HTERT RPE-1 (cell line): ENCODE measurements around the gene SLC13A4.
"Not testable (repeated sequence)": the region's sequence is repeated elsewhere in the genome, so short reads cannot be mapped to it uniquely, and the experiment has no call there.

Source experiments
- in situ Hi-C: fragments of 300-500 bp; cut with MboI; formaldehyde crosslinking; loops from 4 replicates; pipeline ENCODE4 v1.14.3; 2020; ENCODE audit warnings: low sequenced_read_pairs

Gene SLC13A4

DNA sequence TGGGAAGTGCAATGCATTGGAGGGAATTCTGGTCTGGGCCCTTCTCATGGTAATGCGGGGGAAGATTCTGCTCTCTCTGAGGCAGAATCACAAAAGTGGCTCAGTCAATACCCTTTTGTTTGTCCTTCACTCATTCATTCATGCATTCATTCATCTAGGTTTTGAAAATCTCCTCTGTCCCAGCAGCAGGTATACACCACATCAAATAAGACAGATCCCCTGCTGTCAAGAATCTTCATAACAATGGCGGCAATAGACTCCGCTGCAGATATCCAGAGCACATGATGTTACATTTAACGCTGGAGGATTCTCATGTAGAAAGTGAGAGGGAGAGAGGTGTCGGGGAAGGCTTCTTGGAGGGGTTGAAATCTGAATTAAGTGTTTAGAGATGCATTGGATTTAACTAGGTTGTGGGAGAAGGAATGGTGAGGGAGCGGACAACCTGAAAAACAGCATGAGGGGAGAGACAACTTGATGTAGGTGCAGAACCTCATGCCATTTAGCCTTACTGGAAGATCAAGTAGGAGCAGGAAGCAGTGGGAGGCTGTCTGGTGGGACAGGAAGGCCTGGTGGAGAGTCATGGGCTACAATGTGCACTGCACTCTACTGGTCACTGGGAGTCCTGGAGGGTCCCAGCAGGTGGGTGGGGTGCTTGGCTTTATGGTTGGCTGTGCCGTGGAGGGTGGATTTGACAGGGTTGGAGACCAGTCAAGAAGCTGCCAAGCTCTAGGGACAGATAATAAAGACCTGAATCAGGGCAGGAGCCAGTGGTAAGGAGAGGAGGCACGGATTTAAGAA lies 25.8 kb upstream of the SLC13A4 start:
- in situ Hi-C loops: no loop called here

DNA sequence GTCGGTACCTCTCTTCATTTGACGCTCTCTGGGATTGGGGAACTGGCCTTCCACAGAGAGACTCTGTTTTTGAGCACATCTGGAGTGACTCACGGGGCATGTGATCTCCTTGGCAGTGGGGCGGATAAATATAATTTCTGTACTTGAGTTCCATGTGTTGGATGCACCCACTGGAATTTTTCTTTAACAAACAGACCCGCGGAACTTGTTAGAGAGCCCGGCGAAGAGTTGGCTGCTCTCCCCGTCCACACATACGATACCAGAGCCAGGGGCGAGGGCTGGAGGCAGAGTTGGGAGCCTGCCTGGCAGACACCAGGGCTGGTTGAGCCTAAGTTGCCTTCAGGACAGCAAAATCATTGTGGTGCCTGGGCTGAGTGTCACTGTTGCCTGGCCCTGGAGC lies 20.8 kb upstream of the SLC13A4 start, which contains the start of gene FAM180A:
Gene FAM180A, minus strand, starts transcription at position 44 of the 400 bp plus-strand sequence. CDS start 233 bp downstream, outside the sequence.
- in situ Hi-C loops: no loop called here

DNA sequence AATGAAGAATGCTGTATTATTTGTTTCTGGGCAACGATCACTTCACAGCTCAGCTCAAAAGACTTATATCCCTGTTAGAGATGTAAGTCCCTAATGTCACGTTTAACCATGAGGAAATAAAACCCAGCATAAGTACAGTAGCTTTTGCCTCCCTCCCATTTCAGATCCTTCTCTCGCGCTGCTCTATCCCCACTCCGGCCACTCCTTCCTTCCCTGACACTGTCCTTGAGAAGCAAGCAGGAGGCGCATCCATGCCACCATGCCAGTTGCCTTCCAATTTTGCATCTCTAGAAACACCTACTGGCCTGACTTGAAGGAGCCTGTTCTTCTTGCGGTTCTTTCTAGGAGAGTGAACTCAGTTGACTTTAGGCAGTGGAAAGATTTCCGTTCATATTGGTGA lies 19.4 kb upstream of the SLC13A4 start:
- in situ Hi-C loops: no loop called here

DNA sequence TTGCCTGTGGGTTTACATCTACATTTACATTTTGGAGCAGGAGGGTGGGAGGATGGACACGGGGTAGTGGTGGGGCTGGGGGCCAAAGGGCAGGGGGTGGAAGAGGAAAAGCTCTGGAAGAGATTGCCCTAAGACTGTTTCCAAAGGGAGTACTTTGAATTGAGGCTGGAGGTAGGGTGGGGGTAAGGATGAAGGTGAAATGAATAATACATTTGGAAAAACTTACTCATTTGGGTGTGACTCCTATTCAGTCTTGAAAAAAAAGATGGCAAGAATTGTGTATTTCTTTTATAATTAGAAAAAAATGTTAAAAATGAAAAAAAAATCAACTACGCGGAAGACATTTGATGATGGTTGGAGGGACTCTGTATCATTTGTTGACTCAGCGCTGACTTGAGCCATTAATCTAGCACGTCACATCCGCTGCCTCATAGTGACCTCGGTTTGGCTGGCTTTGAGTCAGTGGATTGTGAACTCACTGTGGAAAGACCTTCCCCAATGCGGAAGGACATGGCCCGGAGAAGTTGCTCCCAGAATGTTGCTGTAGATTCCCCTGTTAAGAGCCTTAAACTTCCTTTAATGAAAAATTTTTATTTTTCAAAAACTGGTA lies 17.8 kb upstream of the SLC13A4 start:
- in situ Hi-C loops: no loop called here

DNA sequence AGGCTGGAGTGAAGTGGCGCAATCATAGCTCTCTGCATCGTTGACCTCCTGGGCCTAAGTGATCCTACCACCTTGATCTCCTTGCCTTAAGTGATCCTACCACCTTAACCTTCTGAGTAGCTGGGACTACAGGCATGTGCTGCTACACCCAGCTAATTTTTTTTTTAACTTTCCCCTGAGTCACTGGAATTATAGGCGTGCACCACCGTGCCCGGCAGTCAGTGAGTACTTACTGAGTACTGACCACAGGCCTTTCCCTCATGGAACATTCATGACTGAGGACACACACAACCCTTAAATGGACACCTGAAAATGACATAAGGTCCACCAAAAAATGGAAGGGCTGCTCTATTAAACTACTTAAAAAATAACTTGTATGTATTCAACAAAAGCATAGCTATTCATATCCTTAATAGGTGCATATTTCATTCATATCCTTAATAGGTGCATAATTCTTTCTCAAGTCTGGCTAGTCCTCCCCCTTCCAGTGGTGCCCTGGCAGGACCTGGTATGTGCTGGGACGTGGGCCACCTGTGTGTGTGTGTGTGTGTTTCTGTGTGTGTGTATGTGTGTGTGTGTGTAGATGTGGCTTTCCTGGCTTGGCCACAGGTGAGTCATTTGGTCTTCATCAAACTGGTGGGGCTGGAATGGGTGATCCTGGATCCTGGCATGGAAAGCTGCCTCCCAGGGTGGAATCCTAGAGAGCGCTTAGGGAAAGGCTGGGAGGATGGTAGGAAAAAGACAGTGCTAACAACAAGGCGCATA lies 17.1 kb upstream of the SLC13A4 start:
- in situ Hi-C loops: no loop called here

DNA sequence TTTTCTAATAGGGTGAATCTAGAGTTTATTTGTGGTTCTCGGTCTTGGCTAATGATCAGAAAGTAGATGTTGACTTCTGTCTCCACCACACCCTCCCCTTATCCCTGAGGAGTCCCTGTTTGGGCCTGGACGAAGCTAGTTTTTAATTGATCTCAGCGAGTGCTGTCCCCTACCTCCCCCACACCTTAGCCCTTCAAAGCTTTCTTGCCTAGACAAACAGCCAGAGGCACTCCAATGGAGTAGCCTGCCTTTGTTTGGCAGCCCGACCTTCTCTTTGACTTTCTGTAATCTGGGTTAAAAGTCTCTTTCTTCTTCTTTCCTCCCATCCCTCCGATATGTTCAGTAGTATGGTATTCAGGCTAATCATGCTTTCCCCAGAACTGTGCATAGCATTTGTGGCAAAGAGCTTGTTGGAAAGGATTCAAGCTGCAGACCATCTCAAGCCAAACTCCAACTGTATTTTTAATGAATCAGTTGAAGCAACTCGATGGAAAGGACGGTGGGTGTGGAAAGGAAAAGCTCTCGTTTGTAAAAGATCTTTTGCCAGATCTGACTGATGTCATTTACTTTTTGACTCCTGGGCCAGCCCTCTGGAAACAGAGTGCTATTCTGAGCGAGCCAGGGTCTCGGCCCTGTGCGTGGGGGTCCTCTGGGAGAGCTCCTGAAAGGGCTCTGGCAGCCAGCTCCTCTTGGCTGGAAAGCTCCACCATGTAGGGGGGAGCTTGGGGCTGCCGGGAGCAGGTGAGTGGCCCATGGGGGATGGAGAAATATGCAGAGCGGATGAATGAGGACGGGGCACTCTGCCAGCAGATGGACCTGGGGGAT lies 16.1 kb upstream of the SLC13A4 start:
- in situ Hi-C loops: no loop called here

DNA sequence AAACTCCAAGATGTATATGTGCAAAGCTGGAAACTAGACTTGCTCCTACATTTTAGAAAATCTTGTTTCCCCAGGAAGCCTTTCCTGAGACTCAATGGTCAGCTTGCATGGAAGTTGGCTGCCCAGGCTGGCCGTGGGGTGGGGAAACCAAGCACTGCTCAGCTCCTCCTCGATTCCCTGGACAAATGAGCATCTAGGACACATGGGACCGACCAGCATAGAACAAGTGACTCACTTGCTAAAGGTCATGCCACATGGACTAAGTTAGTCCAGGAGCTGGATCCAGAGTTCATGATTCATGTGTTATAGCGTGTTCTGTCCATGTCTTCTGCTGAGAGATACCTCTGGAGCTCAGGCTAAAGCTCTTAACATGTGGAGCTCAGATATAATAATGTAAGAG lies 14.4 kb upstream of the SLC13A4 start:
- in situ Hi-C loops: no loop called here

DNA sequence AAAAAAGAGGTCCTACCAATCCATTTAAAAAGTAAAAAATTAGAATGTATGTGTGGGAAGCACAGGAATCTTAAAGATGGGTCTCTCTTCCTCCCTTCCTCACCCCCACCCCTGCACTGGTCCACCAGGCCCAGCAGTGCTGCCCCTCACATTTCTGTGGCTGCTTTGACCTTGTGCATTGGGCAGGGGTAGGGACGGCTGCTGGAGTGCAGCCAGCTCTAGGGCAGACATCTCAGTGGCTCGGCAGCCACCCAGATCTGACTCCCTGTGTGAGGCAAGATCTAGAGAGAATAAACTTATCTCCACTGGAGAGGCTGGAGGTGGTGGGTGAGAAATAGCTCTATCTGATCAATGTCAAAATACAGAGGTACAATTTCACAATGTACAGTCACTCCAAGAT lies 13.9 kb upstream of the SLC13A4 start:
- in situ Hi-C loops: no loop called here

DNA sequence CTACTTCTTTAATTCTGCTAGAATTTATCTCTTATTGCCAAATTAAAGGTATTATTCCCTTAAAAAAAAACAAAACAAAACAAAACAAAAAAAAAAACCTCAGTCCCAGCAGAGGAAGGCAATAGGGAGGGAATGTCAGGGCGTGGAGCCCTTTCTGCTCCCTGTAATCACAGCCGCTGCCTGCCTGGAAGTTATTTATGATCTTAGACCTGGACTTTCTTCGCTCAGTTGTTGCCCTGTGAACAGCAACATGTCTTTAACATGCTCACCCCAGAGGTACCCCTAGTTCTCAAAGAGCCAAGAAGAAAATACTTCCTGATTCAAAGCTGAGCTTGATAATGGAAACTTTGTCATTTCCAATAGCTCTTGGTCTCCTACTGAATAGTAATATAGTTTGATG lies 12.9 kb upstream of the SLC13A4 start:
- in situ Hi-C loops: no loop called here

DNA sequence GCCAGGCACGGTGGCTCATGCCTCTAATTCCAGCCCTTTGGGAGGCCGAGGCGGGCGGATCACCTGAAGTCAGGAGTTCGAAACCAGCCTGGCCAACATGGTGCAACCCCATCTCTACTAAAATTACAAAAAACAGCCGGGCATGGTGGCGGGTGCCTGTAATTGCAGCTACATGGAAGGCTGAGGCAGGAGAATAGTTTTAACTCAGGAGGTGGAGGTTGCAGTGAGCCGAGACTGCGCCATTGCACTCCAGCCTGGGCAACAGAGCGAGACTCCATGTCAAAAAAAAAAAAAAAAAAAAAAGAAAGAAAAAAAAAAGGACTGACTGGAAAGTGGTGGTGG lies 9.3 kb upstream of the SLC13A4 start:
- in situ Hi-C loops: not testable (repeated sequence)

DNA sequence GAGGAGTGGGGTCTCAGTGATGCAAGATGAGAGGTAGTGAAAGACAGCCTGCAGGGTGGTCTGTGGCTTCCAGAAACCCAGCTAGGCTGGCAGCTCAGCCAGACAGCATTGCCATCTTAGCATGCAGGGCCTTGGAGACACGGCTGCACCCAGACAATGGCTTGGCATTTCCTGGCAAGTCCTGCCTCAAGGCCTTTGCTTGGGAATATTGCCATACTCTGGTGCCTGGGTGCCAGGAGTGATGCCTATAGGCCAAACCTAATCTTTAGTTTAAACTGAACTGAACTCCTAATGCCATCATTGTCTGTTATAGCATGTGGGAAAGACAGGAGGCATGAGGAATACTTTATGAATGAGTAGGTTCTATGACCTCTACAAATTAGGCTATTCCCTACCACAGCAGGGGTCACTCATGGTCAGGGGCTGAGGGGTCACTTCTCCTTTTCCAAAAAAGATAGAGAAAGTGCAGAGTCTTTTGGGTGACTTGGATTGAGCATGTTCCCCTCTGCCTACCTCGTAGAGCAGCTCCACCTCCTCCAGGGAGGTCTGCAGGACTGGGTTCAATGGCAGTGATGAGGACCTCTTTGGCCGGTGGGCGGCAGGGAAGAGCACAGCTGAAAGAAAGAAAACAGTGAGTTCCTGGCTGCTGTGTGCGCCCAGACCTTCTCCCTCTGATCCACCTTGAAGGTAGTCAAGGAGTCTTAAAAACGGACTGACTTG lies 8.8 kb upstream of the SLC13A4 start:
- in situ Hi-C loops: no loop called here

DNA sequence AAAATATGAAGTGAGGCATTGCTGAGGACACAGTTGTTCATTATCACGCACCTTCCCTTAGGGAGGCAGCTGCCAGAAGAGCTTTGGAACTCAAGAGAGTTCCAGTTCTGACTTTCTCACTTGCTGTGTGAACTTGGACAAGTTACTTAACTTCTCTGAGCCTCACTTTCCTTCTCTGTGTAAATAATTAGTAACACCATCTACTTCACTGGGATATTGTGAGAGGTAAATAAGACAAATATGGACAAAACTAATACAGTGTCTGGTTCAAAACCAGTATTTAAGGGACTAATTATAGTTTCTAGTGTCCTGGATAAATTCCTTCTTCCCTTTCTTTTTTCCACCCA lies 6.3 kb upstream of the SLC13A4 start:
- in situ Hi-C loops: no loop called here

DNA sequence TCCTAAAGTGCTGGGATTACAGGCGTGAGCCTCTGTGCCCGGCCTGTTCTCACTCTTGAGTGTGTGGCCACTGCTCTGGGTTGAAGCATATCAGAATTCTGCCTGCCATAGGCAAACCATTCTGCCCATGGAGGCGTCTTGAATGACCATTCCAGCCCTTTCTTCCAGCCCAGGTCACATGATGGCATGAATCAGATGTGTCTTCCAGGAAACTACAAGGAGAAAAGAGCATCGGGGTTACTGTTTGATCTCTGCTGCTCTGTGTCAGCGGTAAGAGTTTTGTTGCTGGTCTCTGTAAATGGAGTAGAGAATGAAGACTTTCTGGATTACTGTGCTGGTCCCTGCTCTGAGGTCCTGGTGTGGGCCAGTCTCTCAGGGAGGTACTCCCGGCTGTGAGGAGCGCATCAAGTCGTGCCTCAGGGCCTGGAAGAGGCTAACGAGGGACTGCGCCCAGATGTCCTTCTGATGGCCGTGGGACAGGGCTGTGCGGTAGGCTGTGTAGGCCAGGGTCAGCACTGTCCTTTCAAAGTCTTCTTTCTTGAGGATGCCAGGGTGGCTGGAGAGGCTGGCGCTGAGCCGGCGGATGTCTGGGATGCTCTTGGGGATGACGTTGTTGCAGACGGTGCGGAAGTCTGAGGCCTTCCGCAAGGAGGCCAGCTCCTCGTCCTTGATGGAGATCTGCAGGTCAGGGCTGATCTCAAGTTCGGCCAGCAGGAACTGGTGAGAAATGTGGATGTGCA lies 5.8 kb upstream of the SLC13A4 start:
- in situ Hi-C loops: no loop called here

DNA sequence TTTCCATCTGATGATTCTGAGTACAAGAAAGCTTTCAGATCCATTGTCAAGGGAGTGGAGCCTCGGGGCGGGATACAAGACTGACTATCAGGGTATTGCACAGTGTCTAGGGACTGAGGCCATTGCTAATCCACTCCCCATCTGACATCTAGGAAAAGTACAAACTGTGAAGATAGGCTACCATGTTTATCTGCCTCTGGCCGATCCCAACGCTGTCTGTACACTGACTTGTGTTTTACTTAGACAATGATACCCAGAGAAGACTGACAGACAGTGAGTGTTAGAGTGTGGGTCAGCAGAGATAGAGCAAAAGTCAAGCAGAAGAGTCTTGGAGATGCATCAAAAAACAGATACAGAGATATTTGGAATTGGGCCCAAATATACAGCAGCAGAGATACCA lies 3.1 kb upstream of the SLC13A4 start:
- in situ Hi-C loops: no loop called here

DNA sequence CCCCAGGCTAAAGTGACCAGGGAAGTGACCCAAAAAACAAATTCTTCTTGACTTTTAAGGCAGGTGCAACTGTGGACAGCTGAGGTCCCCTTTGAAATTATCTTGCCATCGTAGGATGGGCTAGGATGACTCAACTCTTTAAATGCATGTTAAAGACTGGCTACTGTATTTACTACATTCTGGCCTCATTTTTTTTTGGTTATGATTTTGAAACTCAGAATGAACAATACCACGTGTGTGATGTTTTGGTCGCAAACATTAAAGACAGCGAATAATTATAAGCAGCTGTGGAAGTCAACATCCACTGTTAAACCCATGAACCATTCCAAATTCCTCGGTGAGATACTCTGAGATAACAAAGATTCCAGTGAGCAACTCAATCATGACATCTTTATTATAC lies 1.2 kb upstream of the SLC13A4 start:
- in situ Hi-C loops: no loop called here

DNA sequence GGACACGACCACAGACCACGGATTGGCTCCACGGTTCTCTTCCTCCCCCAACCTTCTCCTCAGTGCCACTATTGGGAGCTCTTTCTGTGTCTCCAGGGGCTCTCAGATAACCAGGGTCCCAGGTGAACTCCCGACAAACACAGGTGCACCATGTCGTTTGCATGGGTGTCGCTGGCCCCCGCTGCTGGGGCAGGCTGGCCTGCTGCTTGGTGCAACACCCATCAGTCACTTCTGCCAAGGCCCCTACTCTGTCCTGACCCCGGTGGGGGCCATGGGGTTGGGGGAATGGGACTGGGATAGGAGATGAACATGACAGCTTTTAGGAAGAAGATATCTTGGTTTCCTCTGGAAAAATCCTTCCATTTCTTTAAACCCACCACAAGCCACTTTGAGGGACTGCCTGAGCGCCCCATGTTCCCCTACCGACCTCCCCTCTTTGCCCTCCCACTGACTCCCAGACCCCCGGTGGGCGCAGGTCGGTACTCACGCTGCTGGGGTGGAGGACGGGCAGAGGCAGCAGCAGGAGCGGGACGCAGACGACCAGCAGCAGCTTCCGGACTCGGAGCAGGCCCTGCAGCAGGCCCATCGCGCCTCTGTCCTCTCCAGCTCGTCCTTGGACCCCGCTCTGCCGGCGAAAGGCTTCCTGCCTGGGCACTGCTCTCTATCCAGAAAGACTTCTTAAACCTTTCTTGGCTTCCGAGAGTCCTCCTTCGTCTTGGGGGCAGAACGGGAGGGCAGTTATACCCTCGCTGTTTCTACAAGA lies 894 bp downstream of the SLC13A4 start:
- in situ Hi-C loops: no loop called here

DNA sequence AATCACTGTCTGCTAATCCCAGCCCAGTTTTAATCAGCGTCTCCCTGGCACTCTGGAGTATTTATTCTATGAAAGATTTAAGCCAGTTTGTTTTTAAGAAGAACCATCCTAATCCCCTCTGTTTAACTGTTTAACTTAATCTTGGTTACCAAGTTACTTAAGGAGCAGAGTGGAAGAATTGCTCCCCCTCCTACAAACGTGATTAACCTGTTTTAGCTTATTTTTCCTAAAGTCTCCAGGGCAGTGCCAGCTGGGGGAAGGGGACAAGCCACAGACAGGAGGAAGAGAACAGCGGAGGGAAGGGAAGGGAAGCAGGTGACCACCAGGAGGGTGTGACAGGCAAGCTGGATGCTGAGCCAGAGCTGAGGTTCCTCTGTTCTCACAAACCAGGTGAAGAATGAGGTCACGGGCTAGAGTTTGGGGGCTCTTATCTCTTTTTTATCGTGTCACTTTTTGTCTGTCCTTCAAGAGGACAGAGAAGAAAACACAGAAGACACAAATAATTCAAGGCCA lies 1.7 kb downstream of the SLC13A4 start:
- in situ Hi-C loops: no loop called here

DNA sequence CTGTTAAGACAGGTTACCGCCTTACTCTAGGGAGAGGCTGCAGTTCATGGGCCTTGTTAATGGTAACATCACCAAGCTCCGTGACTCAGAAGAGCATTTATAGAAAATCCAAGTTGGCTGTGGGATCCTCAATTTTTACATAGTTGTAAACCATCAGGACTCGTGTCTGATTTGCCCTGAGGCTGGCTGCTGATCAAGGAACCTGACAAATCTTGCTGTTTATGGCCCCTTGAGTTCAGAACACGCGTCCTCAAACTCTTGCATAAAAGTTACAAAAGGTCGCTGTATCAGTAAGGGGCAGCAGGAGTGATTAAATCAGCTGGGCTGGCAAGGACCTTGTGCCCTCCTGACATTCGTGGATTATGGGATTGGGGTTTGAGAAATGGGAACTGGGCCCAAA lies 4.6 kb downstream of the SLC13A4 start:
- in situ Hi-C loops: no loop called here
